IMR-90 (cell line): ENCODE data around the gene AMER2. TPM values are rescaled to one million over a fixed set of nuclear protein-coding genes. Genes with fewer than 3 reads are reported as not detected.

Experiments used
- ATAC-seq: fragments of 200-7000 bp; cut with Tn5 transposase; 2 replicates; pipeline ENCODE4 v1.9.1; 2020; ENCODE audit warnings: low read depth, mild to moderate bottlenecking, moderate library complexity
- BruUV-seq: library from RNA; stranded (reverse); fragments of 400-500 nt; replicated peaks from 2 replicates; lab custom pipeline; 2021; lab: Mats Ljungman, UMichigan
- CTCF ChIA-PET: fragments of 300-600 bp; formaldehyde crosslinking; extraction: SDS; loops from one replicate; lab custom pipeline; 2021; ENCODE audit warnings: antibody characterized with exemption; lab: Yijun Ruan, JAX
- POLR2A ChIA-PET: fragments of 300-600 bp; sonication (Branson Sonifier 250); formaldehyde crosslinking; loops from one replicate; lab custom pipeline; 2022; ENCODE audit warnings: antibody characterized with exemption; ENCODE audit not compliant: unreplicated experiment; lab: Charles Lee
- DNase-seq: peaks from one replicate; pipeline ENCODE4 v3.0.0; 2013
- H2AFZ ChIP-seq: replicated peaks from 2 replicates; pipeline ENCODE3; 2013; ENCODE audit warnings: low read length, mild to moderate bottlenecking; ENCODE audit not compliant: poor library complexity
- H2AK5ac ChIP-seq: 2 replicates; pipeline ENCODE4 v1.6.1; 2013; ENCODE audit warnings: low read depth, low read length, inconsistent platforms
- H2AK9ac ChIP-seq: replicated peaks from 2 replicates; pipeline ENCODE3; 2013; ENCODE audit warnings: mild to moderate bottlenecking, low read depth, low read length, moderate library complexity; ENCODE audit not compliant: poor library complexity
- H2BK120ac ChIP-seq: 2 replicates; pipeline ENCODE4 v1.6.1; 2013; ENCODE audit warnings: low read depth, low read length, inconsistent platforms
- H2BK15ac ChIP-seq: 3 replicates; pipeline ENCODE4 v1.6.1; 2013; ENCODE audit warnings: low read depth, low read length, inconsistent platforms
- H2BK20ac ChIP-seq: 2 replicates; pipeline ENCODE4 v1.6.1; 2013; ENCODE audit warnings: low read depth, mild to moderate bottlenecking, inconsistent platforms, low read length, moderate library complexity
- H2BK5ac ChIP-seq: 2 replicates; pipeline ENCODE4 v1.6.1; 2013; ENCODE audit warnings: mild to moderate bottlenecking, low read depth, low read length, inconsistent platforms; ENCODE audit not compliant: poor library complexity, severe bottlenecking
- H3K14ac ChIP-seq: replicated peaks from 2 replicates; pipeline ENCODE4 v1.6.1; 2013; ENCODE audit warnings: low read depth, low read length, inconsistent platforms
- H3K18ac ChIP-seq: 2 replicates; pipeline ENCODE4 v1.6.1; 2013; ENCODE audit warnings: low read depth, low read length, control low read depth
- H3K23ac ChIP-seq: 2 replicates; pipeline ENCODE4 v1.6.1; 2013; ENCODE audit warnings: low read depth, low read length, inconsistent platforms
- H3K27ac ChIP-seq: 2 replicates; pipeline ENCODE4 v1.5.1; 2013; ENCODE audit warnings: mild to moderate bottlenecking, control low read depth, low read length; ENCODE audit not compliant: insufficient read depth
- H3K27me3 ChIP-seq: 2 replicates; pipeline ENCODE4 v1.6.1; 2013; ENCODE audit warnings: low read length; ENCODE audit not compliant: control insufficient read depth, insufficient read depth
- H3K36me3 ChIP-seq: 2 replicates; pipeline ENCODE4 v1.6.1; 2013; ENCODE audit warnings: low read length, mixed read lengths; ENCODE audit not compliant: control insufficient read depth, insufficient read depth
- H3K4ac ChIP-seq: 2 replicates; pipeline ENCODE4 v1.6.1; 2013; ENCODE audit warnings: low read depth, low read length, inconsistent platforms
- H3K4me1 ChIP-seq: 2 replicates; pipeline ENCODE4 v1.6.1; 2013; ENCODE audit warnings: low read length, mixed read lengths; ENCODE audit not compliant: control insufficient read depth, insufficient read depth
- H3K4me2 ChIP-seq: 2 replicates; pipeline ENCODE4 v1.6.1; 2013; ENCODE audit warnings: low read depth, mild to moderate bottlenecking, control low read depth, low read length, moderate library complexity
- H3K4me3 ChIP-seq: 2 replicates; pipeline ENCODE4 v1.5.1; 2013; ENCODE audit warnings: low read depth, mild to moderate bottlenecking, control low read depth, low read length, moderate library complexity; ENCODE audit not compliant: insufficient read depth
- H3K56ac ChIP-seq: 2 replicates; pipeline ENCODE4 v1.6.1; 2013; ENCODE audit warnings: low read length, inconsistent platforms; ENCODE audit not compliant: insufficient read depth; ENCODE audit errors: extremely low read depth
- H3K79me1 ChIP-seq, 2 experiments: 2 replicates each; pipeline ENCODE4 v1.6.1; 2013; ENCODE audit warnings: low read length in 2 of 2, inconsistent platforms in 1 of 2, low read depth in 1 of 2
- H3K9ac ChIP-seq: 2 replicates; pipeline ENCODE4 v1.6.1; 2013; ENCODE audit warnings: low read depth, low read length, control low read depth
- H3K9me1 ChIP-seq: 2 replicates; pipeline ENCODE4 v1.6.1; 2013; ENCODE audit warnings: low read length, inconsistent platforms; ENCODE audit not compliant: insufficient read depth
- H3K9me3 ChIP-seq: 2 replicates; pipeline ENCODE4 v1.6.1; 2013; ENCODE audit warnings: low read length; ENCODE audit not compliant: control insufficient read depth, insufficient read depth
- H4K20me1 ChIP-seq: 2 replicates; pipeline ENCODE4 v1.6.1; 2013; ENCODE audit warnings: low read length, inconsistent platforms; ENCODE audit not compliant: insufficient read depth
- H4K5ac ChIP-seq: 2 replicates; pipeline ENCODE4 v1.6.1; 2013; ENCODE audit warnings: mild to moderate bottlenecking, low read depth, low read length, control low read depth
- H4K8ac ChIP-seq, 2 experiments: 2 replicates each; pipeline ENCODE4 v1.6.1; 2013; ENCODE audit warnings: low read depth in 2 of 2, low read length in 2 of 2, control low read depth in 1 of 2, inconsistent platforms in 1 of 2
- H4K91ac ChIP-seq: 2 replicates; pipeline ENCODE4 v1.6.1; 2013; ENCODE audit warnings: low read depth, low read length, inconsistent platforms; ENCODE audit not compliant: insufficient read depth
- BHLHE40 ChIP-seq: fragments of 150-350 bp; IDR thresholded peaks from 2 replicates; pipeline ENCODE4 v1.6.1; 2016; ENCODE audit warnings: mild to moderate bottlenecking, low read depth, low read length
- CHD1 ChIP-seq: IDR thresholded peaks from 2 replicates; pipeline ENCODE4 v1.6.1; 2012; ENCODE audit warnings: low read depth, low read length, improper control_type of control experiment
- FOS ChIP-seq: fragments of 150-350 bp; IDR thresholded peaks from 2 replicates; pipeline ENCODE4 v1.6.1; 2016; ENCODE audit warnings: low read depth, low read length
- MAFK ChIP-seq: IDR thresholded peaks from 2 replicates; pipeline ENCODE4 v1.6.1; 2012; ENCODE audit warnings: low read depth, low read length, improper control_type of control experiment
- MAZ ChIP-seq: IDR thresholded peaks from 2 replicates; pipeline ENCODE4 v1.6.1; 2012; ENCODE audit warnings: low read depth, mild to moderate bottlenecking, low read length, improper control_type of control experiment, moderate library complexity, borderline replicate concordance
- MXI1 ChIP-seq: IDR thresholded peaks from 2 replicates; pipeline ENCODE4 v1.6.1; 2012; ENCODE audit warnings: low read depth, mild to moderate bottlenecking, low read length, moderate library complexity, borderline replicate concordance
- NFE2L2 ChIP-seq: fragments of 150-350 bp; IDR thresholded peaks from 2 replicates; pipeline ENCODE4 v1.6.1; 2016; ENCODE audit warnings: low read depth, mild to moderate bottlenecking, low read length
- POLR2A ChIP-seq: IDR thresholded peaks from 2 replicates; pipeline ENCODE4 v1.6.1; 2012; ENCODE audit warnings: mild to moderate bottlenecking, low read depth, low read length
- RAD21 ChIP-seq: IDR thresholded peaks from 2 replicates; pipeline ENCODE4 v1.6.1; 2012; ENCODE audit warnings: low read length, improper control_type of control experiment
- RCOR1 ChIP-seq: IDR thresholded peaks from 2 replicates; pipeline ENCODE4 v1.6.1; 2012; ENCODE audit warnings: mild to moderate bottlenecking, low read length, improper control_type of control experiment; ENCODE audit not compliant: insufficient replicate concordance
- RFX5 ChIP-seq: IDR thresholded peaks from 2 replicates; pipeline ENCODE4 v1.8.0; 2012; ENCODE audit warnings: low read depth, mild to moderate bottlenecking, low read length, moderate library complexity
- SMC3 ChIP-seq: fragments of 150-350 bp; IDR thresholded peaks from 2 replicates; pipeline ENCODE4 v1.6.1; 2016; ENCODE audit warnings: low read depth, mild to moderate bottlenecking, antibody characterized with exemption, low read length, moderate library complexity
- WGBS, 2 experiments: methylation state at CpG; one replicate each; pipeline versions ENCODE4 v1.1.5 to v1.1.7; 2013; ENCODE audit warnings: missing lambda C conversion rate in 2 of 2; ENCODE audit not compliant: insufficient read length in 1 of 2; ENCODE audit errors: extremely low coverage in 2 of 2; 5-methylcytosine and 5-hydroxymethylcytosine counted together
- dilution Hi-C: fragments of 300-500 bp; cut with HindIII; formaldehyde crosslinking; loops from one replicate; pipeline ENCODE4 v1.14.3; 2018; ENCODE audit warnings: low sequenced_read_pairs; ENCODE audit not compliant: unreplicated experiment
- in situ Hi-C: fragments of 300-500 bp; cut with MboI; formaldehyde crosslinking; loops from 3 replicates; pipeline ENCODE4 v1.14.3; 2019; ENCODE audit warnings: low sequenced_read_pairs, inconsistent platforms, mixed read lengths
- intact Hi-C: fragments of 100-400 bp; cut with micrococcal nuclease; formaldehyde crosslinking; loops from 2 replicates; pipeline ENCODE4 v1.10.0; 2022
- polyA plus RNA-seq, 3 experiments: library from polyadenylated mRNA; depleted of rRNA; stranded (reverse); fragments of >200 nt; gene quantifications; 2 replicates each; pipeline ENCODE4 v1.2.3, GENCODE V29; 2012; ENCODE audit warnings: low replicate concordance in 1 of 3
- total RNA-seq: library from RNA; depleted of rRNA; stranded (reverse); fragments of >200 nt; gene quantifications from 2 replicates; pipeline ENCODE4 v1.2.3, GENCODE V29; 2012
- TF ChIP-seq, protein P1 (sequence below): fragments of 150-350 bp; IDR thresholded peaks from 2 replicates; pipeline ENCODE4 v1.6.1; 2017; ENCODE audit warnings: mild to moderate bottlenecking, antibody characterized with exemption, low read length, low read depth

The AMER2 gene
- total and polyA plus RNA-seq, 2 of the 4 experiments (the other 2 are of a cell fraction) = not detected

DNA sequence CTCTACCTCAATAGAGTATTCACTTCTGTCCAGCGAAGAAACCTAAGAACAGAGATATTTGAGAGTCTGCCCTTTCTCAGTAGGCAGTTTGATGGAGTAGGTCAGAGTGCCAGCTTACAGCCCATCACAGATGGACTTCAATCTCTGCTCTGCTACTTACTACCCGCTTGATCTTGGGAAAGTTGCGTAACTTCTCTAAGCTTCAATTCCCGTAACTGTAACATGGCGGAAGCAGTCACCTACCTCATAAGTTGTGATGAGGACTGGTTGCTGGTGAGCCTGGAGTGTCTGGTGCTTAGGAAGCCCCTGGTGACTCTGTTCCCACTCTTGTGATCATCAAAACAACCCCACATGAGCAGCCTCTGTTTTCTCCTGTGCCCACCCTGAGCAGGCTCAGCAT is 31.0 kb downstream of the AMER2 start:
- Histone ChIP-seq H2BK20ac (no peak overlapping the region), H3K14ac (no peak overlapping the region), H3K79me1 (no peaks in the 10 kb centered on the region), H2BK120ac (no peak overlapping the region), H4K5ac (no peak overlapping the region), H3K23ac (no peak overlapping the region), H3K4me3 (no peak overlapping the region), H2AK5ac (no peak overlapping the region), H3K9ac (no peak overlapping the region), H3K56ac (no peak overlapping the region), H2AK9ac (no peak overlapping the region), H3K27me3 (peaks cover 8% of the 10 kb centered on the region), H3K4me1 (no peaks in the 10 kb centered on the region), H3K36me3 (no peaks in the 10 kb centered on the region), H3K9me1 (no peaks in the 10 kb centered on the region), H2BK15ac (no peak overlapping the region), H4K20me1 (no peaks in the 10 kb centered on the region), H3K27ac (no peak overlapping the region), H3K4me2 (no peak overlapping the region), H3K18ac (no peak overlapping the region), H2BK5ac (no peak overlapping the region), H4K91ac (no peak overlapping the region), H3K9me3 (no peaks in the 10 kb centered on the region), H4K8ac (no peak overlapping the region), H3K4ac (no peak overlapping the region), H2AFZ (no peak overlapping the region)
- ATAC-seq = no peak
- dilution Hi-C loops = no loop called here
- no peak for DNase-seq
- POLR2A ChIA-PET = no interaction called here
- BruUV-seq = no TSS peak
- no CpG with 5 or more reads among the region's 5 CpGs for WGBS, 2 experiments
- in situ Hi-C loops = no loop called here
- TF ChIP-seq MXI1 (no peak), CHD1 (no peak), RAD21 (no peak), MAZ (no peak), FOS (no peak), NFE2L2 (no peak), RCOR1 (no peak), BHLHE40 (no peak), POLR2A (no peak), RFX5 (no peak), SMC3 (no peak), MAFK (no peak)
- TF ChIP-seq, protein P1, sequence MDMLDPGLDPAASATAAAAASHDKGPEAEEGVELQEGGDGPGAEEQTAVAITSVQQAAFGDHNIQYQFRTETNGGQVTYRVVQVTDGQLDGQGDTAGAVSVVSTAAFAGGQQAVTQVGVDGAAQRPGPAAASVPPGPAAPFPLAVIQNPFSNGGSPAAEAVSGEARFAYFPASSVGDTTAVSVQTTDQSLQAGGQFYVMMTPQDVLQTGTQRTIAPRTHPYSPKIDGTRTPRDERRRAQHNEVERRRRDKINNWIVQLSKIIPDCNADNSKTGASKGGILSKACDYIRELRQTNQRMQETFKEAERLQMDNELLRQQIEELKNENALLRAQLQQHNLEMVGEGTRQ = no peak
- CTCF ChIA-PET = no interaction called here
- intact Hi-C loops = no loop called here
